ENCODE data around the gene CSK.

GRCh38 chr15:74735305-74735704 lies 46.6 kb upstream of the CSK start:
- TF ChIP-seq CTCF (IDR thresholded peaks at IDR 0.05 in 4 of 5, conservative IDR thresholded peaks at IDR 0.05 in 1 of 5) (no peak), POLR2A (IDR thresholded peaks at IDR 0.05) (no peak)

Data from gastrocnemius medialis (tissue), 4 donors.